ENCODE measurements around the gene TMEM11. TPM values are rescaled to one million over a fixed set of nuclear protein-coding genes. Genes with fewer than 3 reads are reported as not detected.

Gene TMEM11
- total and polyA plus RNA-seq, 2 of the 4 experiments (the other 2 are of a cell fraction): 19.9 to 44.7 TPM

DNA sequence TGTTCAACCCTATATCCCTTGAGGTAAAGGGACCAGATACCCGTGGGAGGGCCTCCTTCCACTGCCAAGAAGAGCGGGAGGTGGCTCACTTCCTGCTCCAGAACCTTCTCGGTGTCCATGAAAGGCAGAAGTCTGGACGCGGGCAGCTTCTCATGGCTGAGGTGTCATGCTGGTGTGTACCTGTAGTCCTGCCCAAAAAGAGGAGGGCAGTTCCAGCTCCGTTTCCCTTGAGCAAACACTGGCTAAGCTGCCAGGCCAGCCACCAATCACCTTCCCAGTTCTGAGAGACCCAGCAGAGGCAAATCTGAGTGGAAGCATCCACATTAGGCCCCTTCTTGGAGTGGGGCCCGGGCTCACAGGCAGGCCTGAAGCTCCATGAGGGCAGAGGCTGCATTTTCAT lies 5.6 kb downstream of the TMEM11 start:
- Histone ChIP-seq H4K20me1 (ENCODE audit: insufficient read depth, low read length) (peaks cover 95% of the 10 kb centered on the region), H3K14ac (replicated peaks; ENCODE audit: low read depth, low read length) (no peak overlapping the region), H2BK20ac (ENCODE audit: low read depth, low read length) (no peak overlapping the region), H2BK120ac (ENCODE audit: low read depth, low read length) (no peak overlapping the region), H3K36me3 (ENCODE audit: control insufficient read depth, insufficient read depth, low read length) (peaks cover 20% of the 10 kb centered on the region), H2AK9ac (replicated peaks; ENCODE audit: low read depth, low read length, poor library complexity) (no peak overlapping the region), H2AK5ac (ENCODE audit: low read depth, low read length) (no peak overlapping the region), H4K8ac (ENCODE audit: low read depth in 2 of 2, low read length in 2 of 2) (no peak overlapping the region), H3K27me3 (ENCODE audit: control insufficient read depth, insufficient read depth, low read length) (no peaks in the 10 kb centered on the region), H3K56ac (ENCODE audit: extremely low read depth, insufficient read depth, low read length) (no peak overlapping the region), H3K4me2 (ENCODE audit: low read depth, low read length) (no peak overlapping the region), H3K4ac (ENCODE audit: low read depth, low read length) (no peak overlapping the region), H3K4me1 (ENCODE audit: control insufficient read depth, insufficient read depth, low read length) (peaks cover 6% of the 10 kb centered on the region), H3K9me1 (ENCODE audit: insufficient read depth, low read length) (peaks cover 28% of the 10 kb centered on the region), H3K9ac (ENCODE audit: low read depth, low read length) (no peak overlapping the region), H4K91ac (ENCODE audit: insufficient read depth, low read depth, low read length) (no peak overlapping the region), H2BK15ac (ENCODE audit: low read depth, low read length) (no peak overlapping the region), H4K5ac (ENCODE audit: low read depth, low read length) (no peak overlapping the region), H3K27ac (ENCODE audit: insufficient read depth, low read length) (no peak overlapping the region), H3K9me3 (ENCODE audit: control insufficient read depth, insufficient read depth, low read length) (no peaks in the 10 kb centered on the region), H2BK5ac (ENCODE audit: low read depth, low read length, poor library complexity, severe bottlenecking) (no peak overlapping the region), H3K4me3 (ENCODE audit: insufficient read depth, low read depth, low read length) (no peak overlapping the region), H3K18ac (ENCODE audit: low read depth, low read length) (no peak overlapping the region), H3K23ac (ENCODE audit: low read depth, low read length) (no peak overlapping the region), H2AFZ (replicated peaks; ENCODE audit: low read length, poor library complexity) (no peak overlapping the region), H3K79me1 (ENCODE audit: low read depth in 1 of 2, low read length in 2 of 2) (peaks cover 2 to 87% of the 10 kb centered on the region in 2 experiments)
- intact Hi-C loops (cut with micrococcal nuclease): no loop called here
- no peak for ATAC-seq (ENCODE audit: low read depth)
- CTCF ChIA-PET: no interaction called here
- DNase-seq: no peak
- BruUV-seq (replicated peaks): no TSS peak
- dilution Hi-C loops (cut with HindIII; ENCODE audit: low sequenced_read_pairs, unreplicated experiment): no loop called here
- in situ Hi-C loops (cut with MboI; ENCODE audit: low sequenced_read_pairs): no loop called here
- TF ChIP-seq, protein P1, sequence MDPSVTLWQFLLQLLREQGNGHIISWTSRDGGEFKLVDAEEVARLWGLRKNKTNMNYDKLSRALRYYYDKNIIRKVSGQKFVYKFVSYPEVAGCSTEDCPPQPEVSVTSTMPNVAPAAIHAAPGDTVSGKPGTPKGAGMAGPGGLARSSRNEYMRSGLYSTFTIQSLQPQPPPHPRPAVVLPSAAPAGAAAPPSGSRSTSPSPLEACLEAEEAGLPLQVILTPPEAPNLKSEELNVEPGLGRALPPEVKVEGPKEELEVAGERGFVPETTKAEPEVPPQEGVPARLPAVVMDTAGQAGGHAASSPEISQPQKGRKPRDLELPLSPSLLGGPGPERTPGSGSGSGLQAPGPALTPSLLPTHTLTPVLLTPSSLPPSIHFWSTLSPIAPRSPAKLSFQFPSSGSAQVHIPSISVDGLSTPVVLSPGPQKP (IDR thresholded peaks at IDR 0.05; ENCODE audit: borderline replicate concordance, low read depth, low read length): no peak
- TF ChIP-seq CHD1 (IDR thresholded peaks at IDR 0.05; ENCODE audit: low read depth, low read length) (no peak), MXI1 (IDR thresholded peaks at IDR 0.05; ENCODE audit: borderline replicate concordance, low read depth, low read length) (no peak), NFE2L2 (IDR thresholded peaks at IDR 0.05; ENCODE audit: low read depth, low read length) (no peak), MAFK (IDR thresholded peaks at IDR 0.05; ENCODE audit: low read depth, low read length) (no peak), CEBPB (IDR thresholded peaks at IDR 0.05; ENCODE audit: low read depth, low read length) (no peak)
- TF ChIP-seq, protein P2, sequence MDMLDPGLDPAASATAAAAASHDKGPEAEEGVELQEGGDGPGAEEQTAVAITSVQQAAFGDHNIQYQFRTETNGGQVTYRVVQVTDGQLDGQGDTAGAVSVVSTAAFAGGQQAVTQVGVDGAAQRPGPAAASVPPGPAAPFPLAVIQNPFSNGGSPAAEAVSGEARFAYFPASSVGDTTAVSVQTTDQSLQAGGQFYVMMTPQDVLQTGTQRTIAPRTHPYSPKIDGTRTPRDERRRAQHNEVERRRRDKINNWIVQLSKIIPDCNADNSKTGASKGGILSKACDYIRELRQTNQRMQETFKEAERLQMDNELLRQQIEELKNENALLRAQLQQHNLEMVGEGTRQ (IDR thresholded peaks at IDR 0.05; ENCODE audit: low read depth, low read length): no peak
- TF ChIP-seq, protein P3, sequence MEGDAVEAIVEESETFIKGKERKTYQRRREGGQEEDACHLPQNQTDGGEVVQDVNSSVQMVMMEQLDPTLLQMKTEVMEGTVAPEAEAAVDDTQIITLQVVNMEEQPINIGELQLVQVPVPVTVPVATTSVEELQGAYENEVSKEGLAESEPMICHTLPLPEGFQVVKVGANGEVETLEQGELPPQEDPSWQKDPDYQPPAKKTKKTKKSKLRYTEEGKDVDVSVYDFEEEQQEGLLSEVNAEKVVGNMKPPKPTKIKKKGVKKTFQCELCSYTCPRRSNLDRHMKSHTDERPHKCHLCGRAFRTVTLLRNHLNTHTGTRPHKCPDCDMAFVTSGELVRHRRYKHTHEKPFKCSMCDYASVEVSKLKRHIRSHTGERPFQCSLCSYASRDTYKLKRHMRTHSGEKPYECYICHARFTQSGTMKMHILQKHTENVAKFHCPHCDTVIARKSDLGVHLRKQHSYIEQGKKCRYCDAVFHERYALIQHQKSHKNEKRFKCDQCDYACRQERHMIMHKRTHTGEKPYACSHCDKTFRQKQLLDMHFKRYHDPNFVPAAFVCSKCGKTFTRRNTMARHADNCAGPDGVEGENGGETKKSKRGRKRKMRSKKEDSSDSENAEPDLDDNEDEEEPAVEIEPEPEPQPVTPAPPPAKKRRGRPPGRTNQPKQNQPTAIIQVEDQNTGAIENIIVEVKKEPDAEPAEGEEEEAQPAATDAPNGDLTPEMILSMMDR (conservative IDR thresholded peaks at IDR 0.05; ENCODE audit: low read depth, low read length): no peak
- 96% methylated on average over 4 of the region's 7 CpGs; no CpG with 5 or more reads in 1 of the 2 experiments for WGBS, 2 experiments (ENCODE audit: extremely low coverage in 2 of 2, insufficient read length in 1 of 2)
- POLR2A ChIA-PET (ENCODE audit: unreplicated experiment): no interaction called here

Measured in IMR-90 (cell line).